IMR-90 (cell line): ENCODE data around the gene DBNDD1. TPM values are rescaled to one million over a fixed set of nuclear protein-coding genes. Genes with fewer than 3 reads are reported as not detected.

ENCODE experiments used
- ATAC-seq: fragments of 200-7000 bp; cut with Tn5 transposase; 2 replicates; pipeline ENCODE4 v1.9.1; 2020; ENCODE audit warnings: low read depth, mild to moderate bottlenecking, moderate library complexity
- BruUV-seq: library from RNA; stranded (reverse); fragments of 400-500 nt; replicated peaks from 2 replicates; lab custom pipeline; 2021; lab: Mats Ljungman, UMichigan
- CTCF ChIA-PET: fragments of 300-600 bp; formaldehyde crosslinking; extraction: SDS; loops from one replicate; lab custom pipeline; 2021; ENCODE audit warnings: antibody characterized with exemption; lab: Yijun Ruan, JAX
- POLR2A ChIA-PET: fragments of 300-600 bp; sonication (Branson Sonifier 250); formaldehyde crosslinking; loops from one replicate; lab custom pipeline; 2022; ENCODE audit warnings: antibody characterized with exemption; ENCODE audit not compliant: unreplicated experiment; lab: Charles Lee
- DNase-seq: peaks from one replicate; pipeline ENCODE4 v3.0.0; 2013
- H2AFZ ChIP-seq: replicated peaks from 2 replicates; pipeline ENCODE3; 2013; ENCODE audit warnings: low read length, mild to moderate bottlenecking; ENCODE audit not compliant: poor library complexity
- H2AK5ac ChIP-seq: 2 replicates; pipeline ENCODE4 v1.6.1; 2013; ENCODE audit warnings: low read depth, low read length, inconsistent platforms
- H2AK9ac ChIP-seq: replicated peaks from 2 replicates; pipeline ENCODE3; 2013; ENCODE audit warnings: mild to moderate bottlenecking, low read depth, low read length, moderate library complexity; ENCODE audit not compliant: poor library complexity
- H2BK120ac ChIP-seq: 2 replicates; pipeline ENCODE4 v1.6.1; 2013; ENCODE audit warnings: low read depth, low read length, inconsistent platforms
- H2BK15ac ChIP-seq: 3 replicates; pipeline ENCODE4 v1.6.1; 2013; ENCODE audit warnings: low read depth, low read length, inconsistent platforms
- H2BK20ac ChIP-seq: 2 replicates; pipeline ENCODE4 v1.6.1; 2013; ENCODE audit warnings: low read depth, mild to moderate bottlenecking, inconsistent platforms, low read length, moderate library complexity
- H2BK5ac ChIP-seq: 2 replicates; pipeline ENCODE4 v1.6.1; 2013; ENCODE audit warnings: mild to moderate bottlenecking, low read depth, low read length, inconsistent platforms; ENCODE audit not compliant: poor library complexity, severe bottlenecking
- H3K14ac ChIP-seq: replicated peaks from 2 replicates; pipeline ENCODE4 v1.6.1; 2013; ENCODE audit warnings: low read depth, low read length, inconsistent platforms
- H3K18ac ChIP-seq: 2 replicates; pipeline ENCODE4 v1.6.1; 2013; ENCODE audit warnings: low read depth, low read length, control low read depth
- H3K23ac ChIP-seq: 2 replicates; pipeline ENCODE4 v1.6.1; 2013; ENCODE audit warnings: low read depth, low read length, inconsistent platforms
- H3K27ac ChIP-seq: 2 replicates; pipeline ENCODE4 v1.5.1; 2013; ENCODE audit warnings: mild to moderate bottlenecking, control low read depth, low read length; ENCODE audit not compliant: insufficient read depth
- H3K27me3 ChIP-seq: 2 replicates; pipeline ENCODE4 v1.6.1; 2013; ENCODE audit warnings: low read length; ENCODE audit not compliant: control insufficient read depth, insufficient read depth
- H3K36me3 ChIP-seq: 2 replicates; pipeline ENCODE4 v1.6.1; 2013; ENCODE audit warnings: low read length, mixed read lengths; ENCODE audit not compliant: control insufficient read depth, insufficient read depth
- H3K4ac ChIP-seq: 2 replicates; pipeline ENCODE4 v1.6.1; 2013; ENCODE audit warnings: low read depth, low read length, inconsistent platforms
- H3K4me1 ChIP-seq: 2 replicates; pipeline ENCODE4 v1.6.1; 2013; ENCODE audit warnings: low read length, mixed read lengths; ENCODE audit not compliant: control insufficient read depth, insufficient read depth
- H3K4me2 ChIP-seq: 2 replicates; pipeline ENCODE4 v1.6.1; 2013; ENCODE audit warnings: low read depth, mild to moderate bottlenecking, control low read depth, low read length, moderate library complexity
- H3K4me3 ChIP-seq: 2 replicates; pipeline ENCODE4 v1.5.1; 2013; ENCODE audit warnings: low read depth, mild to moderate bottlenecking, control low read depth, low read length, moderate library complexity; ENCODE audit not compliant: insufficient read depth
- H3K56ac ChIP-seq: 2 replicates; pipeline ENCODE4 v1.6.1; 2013; ENCODE audit warnings: low read length, inconsistent platforms; ENCODE audit not compliant: insufficient read depth; ENCODE audit errors: extremely low read depth
- H3K79me1 ChIP-seq, 2 experiments: 2 replicates each; pipeline ENCODE4 v1.6.1; 2013; ENCODE audit warnings: low read length in 2 of 2, inconsistent platforms in 1 of 2, low read depth in 1 of 2
- H3K9ac ChIP-seq: 2 replicates; pipeline ENCODE4 v1.6.1; 2013; ENCODE audit warnings: low read depth, low read length, control low read depth
- H3K9me1 ChIP-seq: 2 replicates; pipeline ENCODE4 v1.6.1; 2013; ENCODE audit warnings: low read length, inconsistent platforms; ENCODE audit not compliant: insufficient read depth
- H3K9me3 ChIP-seq: 2 replicates; pipeline ENCODE4 v1.6.1; 2013; ENCODE audit warnings: low read length; ENCODE audit not compliant: control insufficient read depth, insufficient read depth
- H4K20me1 ChIP-seq: 2 replicates; pipeline ENCODE4 v1.6.1; 2013; ENCODE audit warnings: low read length, inconsistent platforms; ENCODE audit not compliant: insufficient read depth
- H4K5ac ChIP-seq: 2 replicates; pipeline ENCODE4 v1.6.1; 2013; ENCODE audit warnings: mild to moderate bottlenecking, low read depth, low read length, control low read depth
- H4K8ac ChIP-seq, 2 experiments: 2 replicates each; pipeline ENCODE4 v1.6.1; 2013; ENCODE audit warnings: low read depth in 2 of 2, low read length in 2 of 2, control low read depth in 1 of 2, inconsistent platforms in 1 of 2
- H4K91ac ChIP-seq: 2 replicates; pipeline ENCODE4 v1.6.1; 2013; ENCODE audit warnings: low read depth, low read length, inconsistent platforms; ENCODE audit not compliant: insufficient read depth
- BHLHE40 ChIP-seq: fragments of 150-350 bp; IDR thresholded peaks from 2 replicates; pipeline ENCODE4 v1.6.1; 2016; ENCODE audit warnings: mild to moderate bottlenecking, low read depth, low read length
- CEBPB ChIP-seq: IDR thresholded peaks from 2 replicates; pipeline ENCODE4 v1.6.1; 2012; ENCODE audit warnings: low read depth, low read length, improper control_type of control experiment
- CHD1 ChIP-seq: IDR thresholded peaks from 2 replicates; pipeline ENCODE4 v1.6.1; 2012; ENCODE audit warnings: low read depth, low read length, improper control_type of control experiment
- ELK1 ChIP-seq: fragments of 150-350 bp; IDR thresholded peaks from 2 replicates; pipeline ENCODE4 v1.6.1; 2016; ENCODE audit warnings: low read depth, mild to moderate bottlenecking, low read length, moderate library complexity, borderline replicate concordance
- FOS ChIP-seq: fragments of 150-350 bp; IDR thresholded peaks from 2 replicates; pipeline ENCODE4 v1.6.1; 2016; ENCODE audit warnings: low read depth, low read length
- MAFK ChIP-seq: IDR thresholded peaks from 2 replicates; pipeline ENCODE4 v1.6.1; 2012; ENCODE audit warnings: low read depth, low read length, improper control_type of control experiment
- MAZ ChIP-seq: IDR thresholded peaks from 2 replicates; pipeline ENCODE4 v1.6.1; 2012; ENCODE audit warnings: low read depth, mild to moderate bottlenecking, low read length, improper control_type of control experiment, moderate library complexity, borderline replicate concordance
- MXI1 ChIP-seq: IDR thresholded peaks from 2 replicates; pipeline ENCODE4 v1.6.1; 2012; ENCODE audit warnings: low read depth, mild to moderate bottlenecking, low read length, moderate library complexity, borderline replicate concordance
- NFE2L2 ChIP-seq: fragments of 150-350 bp; IDR thresholded peaks from 2 replicates; pipeline ENCODE4 v1.6.1; 2016; ENCODE audit warnings: low read depth, mild to moderate bottlenecking, low read length
- POLR2A ChIP-seq: IDR thresholded peaks from 2 replicates; pipeline ENCODE4 v1.6.1; 2012; ENCODE audit warnings: mild to moderate bottlenecking, low read depth, low read length
- RAD21 ChIP-seq: IDR thresholded peaks from 2 replicates; pipeline ENCODE4 v1.6.1; 2012; ENCODE audit warnings: low read length, improper control_type of control experiment
- RCOR1 ChIP-seq: IDR thresholded peaks from 2 replicates; pipeline ENCODE4 v1.6.1; 2012; ENCODE audit warnings: mild to moderate bottlenecking, low read length, improper control_type of control experiment; ENCODE audit not compliant: insufficient replicate concordance
- RFX5 ChIP-seq: IDR thresholded peaks from 2 replicates; pipeline ENCODE4 v1.8.0; 2012; ENCODE audit warnings: low read depth, mild to moderate bottlenecking, low read length, moderate library complexity
- SMC3 ChIP-seq: fragments of 150-350 bp; IDR thresholded peaks from 2 replicates; pipeline ENCODE4 v1.6.1; 2016; ENCODE audit warnings: low read depth, mild to moderate bottlenecking, antibody characterized with exemption, low read length, moderate library complexity
- WGBS, 2 experiments: methylation state at CpG; one replicate each; pipeline versions ENCODE4 v1.1.5 to v1.1.7; 2013; ENCODE audit warnings: missing lambda C conversion rate in 2 of 2; ENCODE audit not compliant: insufficient read length in 1 of 2; ENCODE audit errors: extremely low coverage in 2 of 2; 5-methylcytosine and 5-hydroxymethylcytosine counted together
- dilution Hi-C: fragments of 300-500 bp; cut with HindIII; formaldehyde crosslinking; loops from one replicate; pipeline ENCODE4 v1.14.3; 2018; ENCODE audit warnings: low sequenced_read_pairs; ENCODE audit not compliant: unreplicated experiment
- in situ Hi-C: fragments of 300-500 bp; cut with MboI; formaldehyde crosslinking; loops from 3 replicates; pipeline ENCODE4 v1.14.3; 2019; ENCODE audit warnings: low sequenced_read_pairs, inconsistent platforms, mixed read lengths
- intact Hi-C: fragments of 100-400 bp; cut with micrococcal nuclease; formaldehyde crosslinking; loops from 2 replicates; pipeline ENCODE4 v1.10.0; 2022
- polyA plus RNA-seq, 3 experiments: library from polyadenylated mRNA; depleted of rRNA; stranded (reverse); fragments of >200 nt; gene quantifications; 2 replicates each; pipeline ENCODE4 v1.2.3, GENCODE V29; 2012; ENCODE audit warnings: low replicate concordance in 1 of 3
- total RNA-seq: library from RNA; depleted of rRNA; stranded (reverse); fragments of >200 nt; gene quantifications from 2 replicates; pipeline ENCODE4 v1.2.3, GENCODE V29; 2012
- TF ChIP-seq, protein P1 (sequence below): conservative IDR thresholded peaks from 2 replicates; pipeline ENCODE4 v1.5.1; 2012; ENCODE audit warnings: mild to moderate bottlenecking, low read depth, low read length, improper control_type of control experiment
- TF ChIP-seq, protein P2 (sequence below): fragments of 150-350 bp; IDR thresholded peaks from 2 replicates; pipeline ENCODE4 v1.6.1; 2017; ENCODE audit warnings: mild to moderate bottlenecking, antibody characterized with exemption, low read length, low read depth

DBNDD1 gene
- total and polyA plus RNA-seq, 2 of the 4 experiments (the other 2 are of a cell fraction) = 3.4 to 23.0 TPM

- CTCF ChIA-PET = no interaction called here
Observed at GRCh38 chr16:89988951-89989350, 30.3 kb downstream of the DBNDD1 start.

More at GRCh38 chr16:89988951-89989350, 30.3 kb downstream of the DBNDD1 start:
- dilution Hi-C loops (no loop called here), intact Hi-C loops (no loop called here), in situ Hi-C loops (no loop called here)
- Histone ChIP-seq H3K18ac (no peak overlapping the region), H3K14ac (no peak overlapping the region), H3K27me3 (no peaks in the 10 kb centered on the region), H2BK120ac (no peak overlapping the region), H3K56ac (no peak overlapping the region), H3K9me3 (peaks cover 2% of the 10 kb centered on the region; the same call in 1 of the 2 replicates), H3K4me1 (no peaks in the 10 kb centered on the region), H3K9me1 (0 out of 2 replicates have a peak, but pooled peaks cover 3% of the 10 kb centered on the region), H3K79me1 (peaks cover 5 to 10% of the 10 kb centered on the region in 2 experiments; a peak in 2 of 4 replicates), H3K36me3 (peaks cover 66% of the 10 kb centered on the region), H2BK5ac (no peak overlapping the region), H3K9ac (no peak overlapping the region), H3K4ac (no peak overlapping the region), H3K4me2 (no peak overlapping the region), H2AK5ac (no peak overlapping the region), H3K23ac (no peak overlapping the region), H4K8ac (no peak overlapping the region), H4K91ac (no peak overlapping the region), H4K20me1 (peaks cover 4% of the 10 kb centered on the region; the same call in 1 of the 2 replicates), H2AK9ac (no peak overlapping the region), H3K4me3 (no peak overlapping the region), H2BK20ac (no peak overlapping the region), H2BK15ac (no peak overlapping the region), H3K27ac (no peak overlapping the region), H2AFZ (no peak overlapping the region), H4K5ac (no peak overlapping the region)
- BruUV-seq = no TSS peak
- TF ChIP-seq SMC3 (no peak), NFE2L2 (no peak), ELK1 (no peak), RFX5 (no peak), FOS (no peak), MXI1 (no peak), RCOR1 (no peak), MAZ (no peak), MAFK (no peak), CEBPB (no peak), POLR2A (no peak), RAD21 (no peak), CHD1 (no peak), BHLHE40 (no peak)
- TF ChIP-seq, protein P1, sequence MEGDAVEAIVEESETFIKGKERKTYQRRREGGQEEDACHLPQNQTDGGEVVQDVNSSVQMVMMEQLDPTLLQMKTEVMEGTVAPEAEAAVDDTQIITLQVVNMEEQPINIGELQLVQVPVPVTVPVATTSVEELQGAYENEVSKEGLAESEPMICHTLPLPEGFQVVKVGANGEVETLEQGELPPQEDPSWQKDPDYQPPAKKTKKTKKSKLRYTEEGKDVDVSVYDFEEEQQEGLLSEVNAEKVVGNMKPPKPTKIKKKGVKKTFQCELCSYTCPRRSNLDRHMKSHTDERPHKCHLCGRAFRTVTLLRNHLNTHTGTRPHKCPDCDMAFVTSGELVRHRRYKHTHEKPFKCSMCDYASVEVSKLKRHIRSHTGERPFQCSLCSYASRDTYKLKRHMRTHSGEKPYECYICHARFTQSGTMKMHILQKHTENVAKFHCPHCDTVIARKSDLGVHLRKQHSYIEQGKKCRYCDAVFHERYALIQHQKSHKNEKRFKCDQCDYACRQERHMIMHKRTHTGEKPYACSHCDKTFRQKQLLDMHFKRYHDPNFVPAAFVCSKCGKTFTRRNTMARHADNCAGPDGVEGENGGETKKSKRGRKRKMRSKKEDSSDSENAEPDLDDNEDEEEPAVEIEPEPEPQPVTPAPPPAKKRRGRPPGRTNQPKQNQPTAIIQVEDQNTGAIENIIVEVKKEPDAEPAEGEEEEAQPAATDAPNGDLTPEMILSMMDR = no peak
- TF ChIP-seq, protein P2, sequence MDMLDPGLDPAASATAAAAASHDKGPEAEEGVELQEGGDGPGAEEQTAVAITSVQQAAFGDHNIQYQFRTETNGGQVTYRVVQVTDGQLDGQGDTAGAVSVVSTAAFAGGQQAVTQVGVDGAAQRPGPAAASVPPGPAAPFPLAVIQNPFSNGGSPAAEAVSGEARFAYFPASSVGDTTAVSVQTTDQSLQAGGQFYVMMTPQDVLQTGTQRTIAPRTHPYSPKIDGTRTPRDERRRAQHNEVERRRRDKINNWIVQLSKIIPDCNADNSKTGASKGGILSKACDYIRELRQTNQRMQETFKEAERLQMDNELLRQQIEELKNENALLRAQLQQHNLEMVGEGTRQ = no peak
- DNase-seq = no peak
- POLR2A ChIA-PET = no interaction called here
- no peak for ATAC-seq
- 100% methylated on average over 1 of the region's 11 CpGs; no CpG with 5 or more reads in 1 of the 2 experiments for WGBS, 2 experiments
